Measurements from ENCODE around the gene IZUMO2. TPM values are rescaled to one million over a fixed set of nuclear protein-coding genes. Genes with fewer than 3 reads are reported as not detected.
A peak's percentile ranks its signal among the peaks of the same experiment; 100 is the strongest.

The IZUMO2 gene
- total and polyA plus RNA-seq, 9 donors, result 0.16 to 0.34 TPM; not detected in 7

GRCh38 chr19:50172726-50173125 lies 9.6 kb upstream of the IZUMO2 start:
- DNase-seq, result no peak
- H3K9me3 ChIP-seq (replicated peaks; ENCODE audit: control insufficient read depth, low read depth, low read length), result no peaks in the 10 kb centered on the region
- H3K4me1 ChIP-seq (ENCODE audit: control insufficient read depth, insufficient read depth, low read length), result no peaks in the 10 kb centered on the region
- H3K27ac ChIP-seq (ENCODE audit: low read length), result no peak overlapping the region
- no peaks in the 10 kb centered on the region for H3K36me3 ChIP-seq (ENCODE audit: control insufficient read depth, insufficient read depth, low read length)
- H3K27me3 ChIP-seq (ENCODE audit: control insufficient read depth, insufficient read depth, low read length), result no peaks in the 10 kb centered on the region
- no peak overlapping the region for H3K4me3 ChIP-seq (ENCODE audit: low read length)

GRCh38 chr19:50171752-50172151 lies 8.7 kb upstream of the IZUMO2 start:
- Histone ChIP-seq H3K27me3 (ENCODE audit: control insufficient read depth, insufficient read depth, low read length) (no peaks in the 10 kb centered on the region), H3K9me3 (replicated peaks; ENCODE audit: control insufficient read depth, low read depth, low read length) (no peaks in the 10 kb centered on the region), H3K4me3 (ENCODE audit: low read length) (no peak overlapping the region), H3K27ac (ENCODE audit: low read length) (no peak overlapping the region), H3K4me1 (ENCODE audit: control insufficient read depth, insufficient read depth, low read length) (no peaks in the 10 kb centered on the region), H3K36me3 (ENCODE audit: control insufficient read depth, insufficient read depth, low read length) (no peaks in the 10 kb centered on the region)
- no CpG with 5 or more reads among the region's 5 CpGs for WGBS (ENCODE audit: insufficient coverage)
- DNase-seq, result no peak

DNA sequence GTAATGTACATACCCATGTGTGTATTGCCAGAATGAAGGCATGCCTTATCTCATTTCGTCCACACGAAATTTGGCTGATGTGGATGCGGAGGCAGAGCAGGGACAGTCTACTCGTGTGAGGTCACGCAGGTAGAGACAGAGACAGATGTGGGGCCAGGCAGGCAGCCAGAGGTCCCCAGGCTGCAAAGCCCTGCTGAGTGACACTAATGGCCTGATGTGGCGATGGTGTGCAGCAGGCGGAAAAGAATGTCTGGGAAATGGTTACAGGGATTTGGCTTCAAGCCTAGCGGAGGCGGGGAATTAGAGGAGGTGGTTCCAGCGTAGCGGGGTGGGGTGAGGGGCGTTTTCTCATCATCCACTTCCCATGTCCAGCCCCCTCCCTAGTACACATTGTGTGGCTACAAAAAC lies 4.2 kb upstream of the IZUMO2 start:
- Histone ChIP-seq H3K27ac (ENCODE audit: low read length) (peak overlapping the region; percentile 51), H3K9me3 (replicated peaks; ENCODE audit: control insufficient read depth, low read depth, low read length) (no peaks in the 10 kb centered on the region), H3K36me3 (ENCODE audit: control insufficient read depth, insufficient read depth, low read length) (no peaks in the 10 kb centered on the region), H3K27me3 (ENCODE audit: control insufficient read depth, insufficient read depth, low read length) (no peaks in the 10 kb centered on the region), H3K4me3 (ENCODE audit: low read length) (no peak overlapping the region), H3K4me1 (ENCODE audit: control insufficient read depth, insufficient read depth, low read length) (no peaks in the 10 kb centered on the region)
- 24% methylated on average over 7 of the region's 12 CpGs for WGBS (ENCODE audit: insufficient coverage)
- peak; percentile 77 for DNase-seq

- Histone ChIP-seq H3K4me1 (ENCODE audit: control insufficient read depth, insufficient read depth, low read length) (no peaks in the 10 kb centered on the region), H3K36me3 (ENCODE audit: control insufficient read depth, insufficient read depth, low read length) (no peaks in the 10 kb centered on the region), H3K27ac (ENCODE audit: low read length) (no peak overlapping the region), H3K4me3 (ENCODE audit: low read length) (no peak overlapping the region), H3K9me3 (replicated peaks; ENCODE audit: control insufficient read depth, low read depth, low read length) (peaks cover 3% of the 10 kb centered on the region), H3K27me3 (ENCODE audit: control insufficient read depth, insufficient read depth, low read length) (no peaks in the 10 kb centered on the region)
- no peak for DNase-seq
- 100% methylated on average over 2 of the region's 2 CpGs for WGBS (ENCODE audit: insufficient coverage)
Measured at GRCh38 chr19:50159078-50159477, 4.0 kb downstream of the IZUMO2 start.

DNA sequence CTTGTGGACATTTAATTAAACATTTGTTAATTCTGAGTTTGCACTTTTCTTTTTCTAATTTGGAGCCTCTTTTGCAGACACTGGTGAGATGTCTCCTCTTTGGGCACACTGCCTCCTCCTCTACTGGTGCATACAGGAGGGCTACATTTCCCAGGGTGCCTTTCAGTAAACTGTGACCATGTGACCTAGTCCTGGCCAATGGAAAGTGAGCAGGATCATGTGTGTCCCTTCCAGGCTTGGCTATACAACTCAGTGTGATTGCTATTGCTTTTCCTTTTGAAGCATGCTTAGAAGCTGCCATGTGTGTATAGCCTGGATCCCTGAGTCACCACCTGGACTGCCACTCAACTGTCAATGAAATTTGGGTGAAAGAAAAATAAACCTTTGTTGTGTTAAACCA lies 4.5 kb downstream of the IZUMO2 start:
- no peak for DNase-seq
- no peaks in the 10 kb centered on the region for H3K4me1 ChIP-seq (ENCODE audit: control insufficient read depth, insufficient read depth, low read length)
- H3K27me3 ChIP-seq (ENCODE audit: control insufficient read depth, insufficient read depth, low read length), result no peaks in the 10 kb centered on the region
- H3K4me3 ChIP-seq (ENCODE audit: low read length), result no peak overlapping the region
- peaks cover 3% of the 10 kb centered on the region for H3K9me3 ChIP-seq (replicated peaks; ENCODE audit: control insufficient read depth, low read depth, low read length)
- no peaks in the 10 kb centered on the region for H3K36me3 ChIP-seq (ENCODE audit: control insufficient read depth, insufficient read depth, low read length)
- H3K27ac ChIP-seq (ENCODE audit: low read length), result no peak overlapping the region

DNA sequence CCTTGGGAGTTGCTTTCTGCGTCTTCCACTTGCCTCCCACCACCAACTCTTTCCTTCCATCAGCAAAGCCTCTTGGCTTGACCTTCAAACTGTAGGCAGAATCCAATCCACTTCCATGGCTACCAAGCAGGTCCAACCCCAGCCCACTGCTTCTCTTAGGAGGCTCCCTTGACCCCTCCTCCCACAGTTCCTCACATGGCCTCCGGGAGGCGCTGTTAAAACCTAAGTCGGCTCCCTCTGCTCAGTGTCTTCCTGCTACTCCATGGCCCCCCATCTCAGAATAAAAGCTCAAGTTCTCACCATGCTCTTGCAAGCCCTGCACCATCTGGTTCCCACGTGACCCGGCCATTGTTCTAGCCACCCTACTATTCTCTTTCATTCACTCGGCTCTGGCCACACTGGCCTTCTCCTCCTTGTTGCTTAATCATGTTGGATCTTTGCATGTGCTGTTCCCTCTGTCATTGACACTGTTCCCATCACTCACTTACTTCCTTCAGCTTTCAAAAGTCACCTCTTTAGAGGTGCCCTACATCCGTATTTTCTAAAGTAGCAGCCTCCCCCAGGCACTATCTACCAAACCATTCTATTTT lies 7.5 kb downstream of the IZUMO2 start:
- H3K4me3 ChIP-seq (ENCODE audit: low read length), result no peak overlapping the region
- no peaks in the 10 kb centered on the region for H3K27me3 ChIP-seq (ENCODE audit: control insufficient read depth, insufficient read depth, low read length)
- peaks cover 3% of the 10 kb centered on the region for H3K9me3 ChIP-seq (replicated peaks; ENCODE audit: control insufficient read depth, low read depth, low read length)
- 81% methylated on average over 8 of the region's 8 CpGs for WGBS (ENCODE audit: insufficient coverage)
- no peaks in the 10 kb centered on the region for H3K36me3 ChIP-seq (ENCODE audit: control insufficient read depth, insufficient read depth, low read length)
- H3K27ac ChIP-seq (ENCODE audit: low read length), result no peak overlapping the region
- no peak for DNase-seq
- no peaks in the 10 kb centered on the region for H3K4me1 ChIP-seq (ENCODE audit: control insufficient read depth, insufficient read depth, low read length)

DNA sequence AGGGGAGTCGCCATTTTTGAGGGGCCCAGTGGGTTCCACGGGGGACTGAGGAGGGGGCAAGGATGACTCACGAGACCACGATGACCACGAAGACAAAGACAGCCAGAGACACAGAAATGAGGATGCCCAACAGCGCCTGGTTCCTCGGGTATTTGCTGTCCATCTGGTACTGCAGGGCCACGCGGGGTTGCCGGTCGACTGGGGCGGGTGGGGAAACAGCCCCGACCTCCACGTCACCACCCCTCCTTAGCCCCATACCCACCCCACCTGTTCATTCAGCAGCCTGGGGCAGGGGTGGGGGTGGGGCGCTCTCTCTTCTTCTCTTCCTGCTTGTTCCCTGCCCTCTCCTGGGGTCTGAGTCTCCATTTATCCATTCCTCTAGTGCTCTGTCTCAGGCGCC lies 8.6 kb downstream of the IZUMO2 start:
- H3K36me3 ChIP-seq (ENCODE audit: control insufficient read depth, insufficient read depth, low read length), result no peaks in the 10 kb centered on the region
- no peaks in the 10 kb centered on the region for H3K27me3 ChIP-seq (ENCODE audit: control insufficient read depth, insufficient read depth, low read length)
- no peaks in the 10 kb centered on the region for H3K4me1 ChIP-seq (ENCODE audit: control insufficient read depth, insufficient read depth, low read length)
- DNase-seq, result no peak
- H3K9me3 ChIP-seq (replicated peaks; ENCODE audit: control insufficient read depth, low read depth, low read length), result peaks cover 3% of the 10 kb centered on the region
- 92% methylated on average over 5 of the region's 16 CpGs for WGBS (ENCODE audit: insufficient coverage)
- no peak overlapping the region for H3K4me3 ChIP-seq (ENCODE audit: low read length)
- no peak overlapping the region for H3K27ac ChIP-seq (ENCODE audit: low read length)

GRCh38 chr19:50152578-50152977 lies 10.5 kb downstream of the IZUMO2 start:
- Histone ChIP-seq H3K27me3 (ENCODE audit: control insufficient read depth, insufficient read depth, low read length) (peaks cover under 1% of the 10 kb centered on the region), H3K9me3 (replicated peaks; ENCODE audit: control insufficient read depth, low read depth, low read length) (no peaks in the 10 kb centered on the region), H3K4me1 (ENCODE audit: control insufficient read depth, insufficient read depth, low read length) (no peaks in the 10 kb centered on the region), H3K4me3 (ENCODE audit: low read length) (no peak overlapping the region), H3K27ac (ENCODE audit: low read length) (no peak overlapping the region), H3K36me3 (ENCODE audit: control insufficient read depth, insufficient read depth, low read length) (no peaks in the 10 kb centered on the region)
- WGBS (ENCODE audit: insufficient coverage), result 65% methylated on average over 2 of the region's 4 CpGs
- peak; percentile 8 for DNase-seq

- Histone ChIP-seq H3K9me3 (replicated peaks; ENCODE audit: control insufficient read depth, low read depth, low read length) (no peaks in the 10 kb centered on the region), H3K36me3 (ENCODE audit: control insufficient read depth, insufficient read depth, low read length) (no peaks in the 10 kb centered on the region), H3K4me3 (ENCODE audit: low read length) (no peak overlapping the region), H3K27me3 (ENCODE audit: control insufficient read depth, insufficient read depth, low read length) (peaks cover 2% of the 10 kb centered on the region), H3K4me1 (ENCODE audit: control insufficient read depth, insufficient read depth, low read length) (no peaks in the 10 kb centered on the region), H3K27ac (ENCODE audit: low read length) (no peak overlapping the region)
- no peak for DNase-seq
Measured at GRCh38 chr19:50148528-50148927, 14.6 kb downstream of the IZUMO2 start.

DNA sequence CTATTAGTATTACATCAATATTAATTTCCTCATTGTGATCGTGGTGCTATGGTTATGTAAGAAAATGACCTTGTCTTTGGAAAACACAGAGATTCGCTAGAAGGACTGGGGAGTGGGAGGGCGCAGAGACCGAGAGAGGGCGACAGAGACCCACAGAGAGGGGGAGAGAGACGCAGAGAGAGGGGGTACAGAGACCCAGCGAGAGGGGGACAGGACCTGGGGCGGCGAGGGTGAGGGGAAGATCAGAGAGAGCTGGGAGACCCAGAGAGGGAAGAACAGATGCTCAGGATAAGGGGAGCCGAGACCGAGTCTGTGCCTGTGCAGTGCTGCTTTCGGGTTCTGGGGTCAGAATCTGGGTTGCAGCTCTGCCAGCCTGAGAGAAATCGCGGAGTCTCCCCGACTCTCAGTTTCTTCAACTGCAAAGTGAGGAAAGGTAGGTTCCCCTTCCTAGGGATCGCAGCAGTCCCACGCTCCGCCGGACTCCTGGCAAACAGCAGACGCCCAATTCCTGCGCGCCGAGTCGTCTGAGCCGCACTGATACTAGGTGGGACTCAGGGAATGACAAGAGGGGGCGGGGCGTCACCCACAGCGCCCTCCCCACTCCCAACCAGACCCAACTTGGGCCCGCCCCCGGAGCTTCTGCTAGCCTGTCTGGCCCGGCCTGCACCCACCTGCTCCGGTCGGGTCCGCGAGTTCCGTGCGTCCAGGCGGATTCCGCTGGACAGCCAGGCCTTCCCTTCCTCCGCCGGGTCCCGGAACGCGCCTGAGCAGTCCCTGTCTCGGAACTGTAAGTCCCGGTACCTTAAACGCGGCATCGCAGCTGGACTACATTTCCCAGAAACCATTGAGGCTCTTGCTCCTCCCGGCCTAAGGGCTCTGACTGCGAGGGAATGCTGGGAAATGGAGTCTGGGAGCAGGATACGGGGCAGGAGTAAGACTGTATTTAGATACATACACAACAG lies 15.3 kb downstream of the IZUMO2 start:
- peak overlapping the region; percentile 67 for H3K4me3 ChIP-seq (ENCODE audit: low read length)
- no peaks in the 10 kb centered on the region for H3K4me1 ChIP-seq (ENCODE audit: control insufficient read depth, insufficient read depth, low read length)
- under 1% methylated on average over 33 of the region's 52 CpGs for WGBS (ENCODE audit: insufficient coverage)
- peaks cover 2% of the 10 kb centered on the region for H3K27me3 ChIP-seq (ENCODE audit: control insufficient read depth, insufficient read depth, low read length)
- H3K36me3 ChIP-seq (ENCODE audit: control insufficient read depth, insufficient read depth, low read length), result no peaks in the 10 kb centered on the region
- H3K27ac ChIP-seq (ENCODE audit: low read length), result peak overlapping the region; percentile 63
- no peaks in the 10 kb centered on the region for H3K9me3 ChIP-seq (replicated peaks; ENCODE audit: control insufficient read depth, low read depth, low read length)
- peak; percentile 92 for DNase-seq

Measured in muscle of leg (tissue), 11 donors.